Retina (tissue), 1 donor: ENCODE results near the gene TRIP4.

ENCODE experiments used
- DNase-seq: peaks from one replicate; pipeline ENCODE4 v3.0.0-alpha.2; 2016

TRIP4 gene

DNA sequence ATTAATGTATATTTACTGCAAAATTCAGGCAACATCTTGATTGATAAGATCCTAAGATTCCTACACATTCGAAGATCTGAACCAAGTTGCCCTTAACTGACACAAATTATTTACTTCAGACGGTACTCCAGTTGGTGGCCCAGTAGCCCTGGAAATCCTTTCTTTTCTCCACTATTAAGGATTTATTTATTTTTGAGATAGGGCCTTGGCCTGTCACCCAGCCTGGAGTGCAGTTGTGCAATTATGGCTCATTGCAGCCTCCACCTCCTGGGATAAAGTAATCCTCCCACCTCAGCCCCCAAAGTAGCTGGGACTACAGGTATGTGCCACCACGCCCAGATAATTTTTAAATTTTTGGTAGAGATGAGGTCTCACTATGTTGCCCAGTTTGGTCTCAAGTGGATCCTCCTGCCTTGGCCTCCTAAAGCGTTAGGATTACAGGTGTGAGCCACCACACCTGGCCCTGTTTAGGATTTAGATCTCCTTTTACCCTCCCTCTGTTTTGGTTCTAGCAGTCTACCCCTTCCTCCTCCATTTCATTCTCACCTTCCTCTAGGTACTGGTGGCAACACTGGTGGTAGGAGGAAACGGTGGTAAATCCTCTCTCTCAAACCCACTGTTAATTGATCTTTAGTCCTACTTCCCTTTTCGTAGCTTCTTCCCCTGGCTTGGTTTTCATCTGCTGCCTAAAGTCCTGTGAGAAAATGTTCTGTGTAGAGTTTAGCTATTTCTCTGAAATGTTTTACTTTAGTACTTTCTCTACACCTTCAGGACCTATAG lies 60.1 kb downstream of the TRIP4 start:
- no peak for DNase-seq

DNA sequence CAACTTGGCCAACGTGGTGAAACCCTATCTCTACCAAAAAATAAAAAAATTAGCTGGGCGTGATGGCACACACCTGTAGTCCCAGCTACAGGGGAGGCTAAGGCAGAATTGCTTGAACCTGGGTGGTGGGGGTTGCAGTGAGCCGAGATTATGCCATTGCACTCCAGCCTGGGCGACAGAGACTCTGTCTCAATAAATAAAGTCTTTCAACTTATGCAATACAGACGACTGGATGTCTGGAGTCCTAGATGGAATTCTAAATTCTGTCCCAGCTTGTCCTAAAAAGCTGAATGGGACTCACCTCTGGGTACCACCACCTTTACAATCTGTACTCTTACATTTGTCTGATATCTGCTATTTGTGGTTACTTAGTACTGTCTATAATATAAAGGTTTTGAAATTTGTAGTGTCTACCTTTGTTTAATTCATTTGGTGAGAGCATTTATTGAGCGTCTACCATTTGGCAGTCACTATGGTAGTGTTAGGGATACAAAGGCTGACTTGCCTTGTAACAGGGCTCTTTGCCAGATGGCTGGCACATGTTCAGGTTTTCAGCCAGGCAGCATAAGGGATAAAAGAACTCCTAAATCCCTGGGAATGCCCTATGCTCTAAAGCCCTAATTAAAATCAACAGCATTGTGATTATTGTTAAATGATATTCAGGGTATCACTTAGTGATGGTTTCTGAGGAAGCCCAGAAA lies 65.5 kb downstream of the TRIP4 start:
- no peak for DNase-seq

DNA sequence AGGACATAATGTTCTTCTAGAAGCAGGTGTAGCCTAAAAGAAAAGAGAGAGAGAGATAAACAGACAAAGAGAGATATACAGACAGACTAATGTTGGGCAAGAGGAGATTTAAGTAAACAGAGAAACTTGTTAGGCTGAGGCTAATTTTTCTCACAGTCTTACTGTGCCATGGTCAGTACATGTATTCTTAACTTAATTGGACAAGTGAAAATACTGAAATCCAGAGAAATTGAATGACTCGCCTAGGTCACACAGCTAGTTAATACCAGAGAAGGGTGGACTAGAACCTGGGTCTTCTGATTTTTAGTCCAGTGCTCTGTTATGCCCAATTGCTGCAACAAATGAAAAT lies 66.0 kb downstream of the TRIP4 start:
- no peak for DNase-seq

DNA sequence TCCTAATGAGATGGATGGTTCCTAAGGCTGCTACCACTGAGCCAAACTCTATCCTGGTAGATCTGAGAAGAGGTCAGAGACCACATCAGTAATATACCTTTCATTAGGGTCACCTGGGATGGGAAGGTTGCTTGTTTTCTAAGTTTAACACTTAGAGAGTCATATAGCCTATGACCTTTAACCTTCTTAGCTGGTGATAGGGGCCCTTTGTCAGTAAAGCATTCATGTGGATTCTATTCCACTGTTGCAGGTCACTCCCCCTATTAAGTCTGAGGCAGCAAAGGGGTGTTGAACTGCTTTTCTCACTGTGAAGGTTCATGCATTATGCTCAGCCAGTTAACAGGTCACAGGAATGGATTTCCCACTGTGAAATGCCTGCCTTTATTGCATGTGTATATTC lies 66.6 kb downstream of the TRIP4 start:
- DNase-seq: peak; percentile 24

DNA sequence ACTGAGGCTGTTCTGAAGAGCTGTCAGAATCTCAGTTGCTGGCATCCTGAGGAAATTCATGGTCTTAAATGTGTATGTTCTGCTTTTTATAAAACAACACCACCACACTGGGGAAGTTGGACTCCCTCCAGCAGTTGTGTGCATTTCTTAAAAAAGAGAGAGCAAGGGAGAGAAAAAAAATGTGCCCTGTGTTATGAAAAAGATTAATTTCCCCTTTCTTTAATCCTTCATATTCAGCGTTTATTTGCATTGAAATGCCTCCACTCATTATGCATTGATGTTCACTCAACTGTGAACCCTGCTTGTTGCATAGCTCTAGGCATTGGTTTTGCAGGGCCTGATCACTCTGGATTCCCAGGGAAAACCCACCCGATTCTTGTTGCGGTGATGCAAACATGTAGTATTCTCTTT lies 68.3 kb downstream of the TRIP4 start:
- peak; percentile 76 for DNase-seq

DNA sequence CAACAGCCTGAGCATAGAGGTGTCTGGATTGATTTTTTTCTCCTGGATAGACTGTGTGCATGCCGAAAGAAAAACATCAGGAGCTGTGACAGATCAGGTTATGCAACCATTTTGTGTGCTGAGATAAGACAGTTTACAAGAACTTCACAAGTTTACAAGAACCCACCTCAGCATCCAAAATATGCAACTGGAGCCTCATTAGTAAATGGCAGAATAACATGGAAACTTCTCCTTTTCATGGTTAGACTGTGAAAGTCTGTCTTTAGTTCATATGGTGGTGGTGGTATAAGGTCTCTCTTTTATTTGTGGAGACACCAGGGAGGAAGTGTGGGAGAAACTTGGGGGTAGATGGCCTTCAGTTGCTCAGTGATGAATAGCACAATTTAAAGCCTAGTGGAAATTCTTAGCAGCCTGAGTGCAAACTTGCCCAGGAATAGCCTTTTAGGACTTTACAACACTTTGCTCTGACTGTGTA lies 69.0 kb downstream of the TRIP4 start:
- no peak for DNase-seq

DNA sequence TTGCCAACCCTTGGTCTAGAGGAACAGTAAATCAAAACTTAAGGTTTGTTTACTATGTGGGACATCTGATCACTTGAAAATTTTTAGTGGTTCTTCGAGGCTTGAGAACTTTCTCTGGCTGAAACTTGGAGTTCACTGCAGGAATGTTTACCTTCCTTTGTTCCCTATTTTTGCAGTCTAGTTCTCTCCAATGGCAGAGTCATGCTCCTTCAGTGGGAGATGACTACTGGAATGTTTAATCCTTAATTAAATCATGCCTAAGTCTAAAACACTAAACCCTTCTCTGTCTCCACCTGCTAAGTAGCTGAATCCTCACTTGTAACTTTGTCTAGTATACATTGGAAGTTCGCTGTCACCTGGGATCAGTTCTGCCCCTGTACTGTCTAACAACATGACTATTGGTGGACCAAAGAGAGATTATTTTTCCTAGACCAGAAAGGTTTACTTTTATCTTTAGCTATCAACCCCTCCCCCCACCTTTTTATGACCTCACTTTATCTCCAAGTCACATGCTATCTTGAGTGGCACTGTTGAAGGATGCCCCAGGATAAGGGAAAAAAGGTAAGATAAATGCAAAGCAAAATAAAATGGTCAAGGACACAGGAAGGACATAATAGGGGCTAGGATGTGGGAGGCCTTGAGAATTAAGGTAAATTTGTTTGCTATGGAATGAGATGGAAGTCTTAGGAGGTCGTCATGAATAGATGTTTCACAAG lies 71.6 kb downstream of the TRIP4 start:
- no peak for DNase-seq

DNA sequence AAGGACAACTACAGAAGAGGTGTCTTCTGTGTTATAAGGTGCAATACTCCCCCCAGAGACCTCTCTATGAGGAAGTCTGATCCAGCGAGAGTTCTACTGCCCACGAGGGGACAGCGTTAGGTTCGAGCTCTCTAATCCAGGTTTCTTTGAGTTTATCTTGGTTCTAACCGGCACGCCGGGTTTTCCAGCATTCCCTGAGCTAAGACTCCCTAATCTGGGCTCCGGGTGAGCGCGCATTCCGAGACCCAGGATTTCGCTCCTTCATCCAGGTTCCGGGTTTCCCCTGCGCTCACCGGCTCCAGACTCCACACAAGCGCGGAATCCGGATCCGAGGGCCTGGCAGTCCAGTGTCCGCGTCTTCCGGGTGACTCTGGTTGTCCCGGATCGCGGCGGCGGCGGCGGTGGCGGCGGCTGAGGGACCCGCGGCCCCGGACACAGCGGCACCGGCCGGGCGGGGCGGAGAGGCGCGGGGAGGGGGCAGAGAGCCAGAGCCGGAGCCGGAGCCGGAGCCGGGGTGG lies 72.6 kb downstream of the TRIP4 start, which contains the start of gene ZNF609:
ZNF609 (plus strand) TSS at position 373 of the 518 bp plus-strand sequence. CDS start 38,842 bp downstream, outside the sequence.
- peak; percentile 100 for DNase-seq

DNA sequence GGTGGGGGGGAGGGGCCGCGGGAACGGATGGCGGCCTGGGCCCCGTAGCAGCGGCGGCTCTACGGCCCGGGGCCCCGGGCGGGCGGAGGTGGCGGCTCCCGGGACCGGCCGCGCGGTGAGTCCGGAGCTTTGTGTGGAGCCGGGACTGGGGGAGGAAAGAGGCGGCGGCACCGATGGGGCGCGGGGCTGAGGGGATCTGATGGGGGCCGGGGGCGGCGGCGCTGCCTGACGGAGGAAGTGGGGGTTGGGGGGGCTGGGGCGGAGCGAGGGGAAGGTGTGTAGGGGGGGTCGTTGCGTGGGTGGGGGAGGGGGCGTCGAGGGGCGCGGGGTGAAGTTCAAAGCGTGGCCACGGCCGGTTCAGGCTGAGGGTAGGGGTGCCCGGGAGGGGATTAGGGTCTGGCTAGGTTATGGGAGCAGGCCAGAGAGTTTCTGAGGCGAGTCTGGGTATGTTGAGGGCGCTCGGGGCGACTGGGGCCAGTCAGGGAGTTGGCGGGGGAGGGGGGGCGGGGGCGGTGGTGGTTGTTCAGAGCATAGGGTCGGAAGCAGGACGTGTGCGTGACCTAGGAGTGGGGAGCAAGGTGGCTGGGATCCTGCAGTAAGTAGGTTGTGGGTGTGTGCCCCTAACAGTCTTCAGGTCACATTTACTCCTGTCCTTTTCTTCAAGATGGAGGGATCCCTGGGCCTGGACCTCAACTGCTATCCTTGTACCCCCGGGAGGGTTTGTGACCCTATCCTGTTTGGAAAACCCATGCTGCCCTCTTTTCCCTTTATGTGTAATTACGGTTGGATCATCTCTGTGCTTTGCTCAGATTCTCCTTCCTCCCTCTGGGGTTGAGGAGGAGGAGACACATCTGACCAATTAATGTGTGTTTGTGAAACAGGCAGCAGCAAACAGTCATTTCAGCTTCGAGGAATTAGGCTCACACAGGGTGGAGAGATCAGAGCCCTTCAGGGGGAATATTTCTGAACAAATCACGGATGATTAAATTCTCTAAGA lies 73.4 kb downstream of the TRIP4 start:
- peak; percentile 83 for DNase-seq

DNA sequence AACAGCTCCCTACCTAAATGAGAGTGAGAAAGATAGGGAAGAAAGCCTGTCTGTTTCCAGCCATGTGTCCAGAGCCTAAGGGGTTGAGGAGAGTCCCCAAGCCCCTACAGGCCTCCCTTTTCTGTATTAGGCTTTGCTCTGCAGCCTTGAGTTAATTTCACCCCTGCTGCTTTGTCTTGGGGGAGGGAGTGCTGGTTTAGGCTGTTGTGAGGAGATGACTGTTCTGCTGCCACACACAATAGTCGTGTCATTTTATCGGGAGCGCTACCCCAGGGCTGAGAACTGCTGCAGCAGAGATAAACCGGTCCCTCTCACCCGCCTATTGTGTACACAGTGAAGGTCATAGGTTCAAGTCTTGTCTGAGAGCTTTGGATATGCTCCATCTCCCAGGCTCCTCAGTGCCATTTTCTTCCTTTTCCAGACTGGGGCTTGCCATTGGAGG lies 74.1 kb downstream of the TRIP4 start:
- peak; percentile 82 for DNase-seq

DNA sequence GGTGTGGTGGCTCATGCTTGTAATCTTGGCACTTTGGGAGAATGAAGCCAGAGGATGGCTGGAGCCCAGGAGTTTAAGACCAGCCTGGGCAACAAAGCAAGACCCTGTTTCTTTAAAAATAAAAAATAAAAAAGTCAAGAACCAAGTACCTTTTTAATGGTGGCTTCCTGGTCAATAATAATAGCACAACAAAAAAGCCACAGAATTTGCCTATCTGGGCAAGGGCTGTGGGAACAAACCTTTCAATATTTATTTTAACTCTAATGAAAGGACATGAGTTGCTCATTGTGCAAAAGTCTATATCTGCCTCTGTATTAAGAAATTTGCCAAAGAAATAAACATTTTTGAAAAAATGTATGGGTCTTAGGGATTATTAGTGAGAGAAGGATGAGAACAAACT lies 74.9 kb downstream of the TRIP4 start:
- no peak for DNase-seq

DNA sequence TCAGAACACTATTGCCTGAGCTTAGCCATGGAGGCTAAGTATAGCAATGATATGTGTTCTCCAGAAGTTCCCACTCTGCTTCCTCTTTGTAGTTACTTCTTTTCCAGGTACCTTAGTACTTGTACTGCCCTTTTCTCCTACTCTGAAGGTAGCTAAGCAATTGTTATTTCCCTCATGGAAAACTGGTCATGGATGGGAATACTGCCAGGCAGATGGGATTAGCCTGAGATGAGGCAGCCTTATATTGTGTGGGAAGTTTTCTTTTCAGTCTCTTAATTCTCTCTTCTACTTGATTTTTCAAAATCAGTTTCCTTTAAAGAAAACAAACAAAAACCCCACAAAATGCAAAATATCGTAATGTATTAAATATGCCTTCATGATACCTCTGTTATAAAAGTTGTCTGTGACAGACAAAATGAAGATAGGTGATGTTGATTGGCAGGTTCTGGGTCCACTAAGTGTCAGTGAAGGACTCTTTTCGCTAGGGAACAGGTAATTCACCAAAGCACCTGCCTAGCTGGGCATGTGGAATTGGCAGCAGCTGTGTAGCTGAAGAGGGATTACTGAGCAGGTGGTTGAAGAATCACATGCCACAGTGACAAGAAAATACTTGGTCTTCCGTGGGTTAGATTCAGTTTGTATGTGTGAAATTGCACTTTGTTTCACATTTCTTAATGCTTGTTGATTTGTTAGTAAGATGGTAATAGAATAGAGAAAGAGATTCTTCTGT lies 76.8 kb downstream of the TRIP4 start:
- DNase-seq: no peak

DNA sequence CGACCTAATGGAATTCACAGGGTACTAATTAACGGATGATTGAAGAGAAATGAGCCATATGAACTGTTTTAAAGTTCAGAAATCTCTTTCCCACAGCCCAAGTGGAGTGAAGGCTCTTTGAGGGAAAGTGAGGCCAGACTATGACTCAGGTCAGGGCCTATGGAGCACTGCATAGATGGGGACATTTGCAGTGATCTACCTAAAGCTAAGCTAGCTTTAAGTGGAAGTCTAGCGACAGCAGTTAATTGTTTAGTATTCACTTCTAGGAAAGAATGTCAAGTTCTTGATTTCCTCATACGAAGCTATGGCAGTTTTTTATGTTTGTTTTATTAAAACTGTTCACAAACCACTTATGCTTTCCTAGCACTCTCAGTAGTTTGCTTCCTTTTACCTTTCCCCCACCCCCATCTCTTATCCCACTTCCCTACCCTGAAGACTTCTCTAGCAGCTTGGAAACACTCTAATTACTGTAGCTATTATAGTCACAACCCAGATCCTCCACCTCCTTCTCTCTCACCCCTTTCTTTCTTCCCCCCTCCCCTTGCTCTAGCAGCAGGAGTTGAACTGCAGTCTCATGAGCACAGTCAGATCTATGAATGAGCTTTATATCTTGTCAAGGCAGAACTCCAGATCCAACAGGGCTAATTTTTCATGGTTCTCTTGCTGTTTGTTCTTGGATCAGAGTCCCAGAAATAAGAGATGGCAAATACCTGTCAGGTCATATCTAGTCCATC lies 78.9 kb downstream of the TRIP4 start:
- peak; percentile 24 for DNase-seq

DNA sequence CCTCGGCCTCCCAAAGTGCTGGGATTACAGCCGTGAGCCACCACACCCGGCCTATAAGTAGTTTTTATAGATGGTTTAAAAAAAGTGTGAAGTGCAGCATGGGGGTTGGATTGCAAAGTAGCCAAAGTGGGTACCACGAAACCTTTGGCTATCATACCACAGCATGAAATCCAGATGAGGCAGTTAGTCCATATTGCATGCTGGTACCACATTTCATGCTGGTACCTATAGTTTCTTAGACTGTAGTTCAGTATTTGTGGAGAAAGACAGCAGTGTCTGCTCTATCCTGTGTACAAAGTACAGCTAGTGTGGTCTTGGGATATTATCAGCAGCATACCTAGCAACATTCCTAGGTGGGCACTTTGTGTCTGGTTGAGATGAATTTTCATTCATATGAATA lies 84.5 kb downstream of the TRIP4 start:
- DNase-seq: no peak

DNA sequence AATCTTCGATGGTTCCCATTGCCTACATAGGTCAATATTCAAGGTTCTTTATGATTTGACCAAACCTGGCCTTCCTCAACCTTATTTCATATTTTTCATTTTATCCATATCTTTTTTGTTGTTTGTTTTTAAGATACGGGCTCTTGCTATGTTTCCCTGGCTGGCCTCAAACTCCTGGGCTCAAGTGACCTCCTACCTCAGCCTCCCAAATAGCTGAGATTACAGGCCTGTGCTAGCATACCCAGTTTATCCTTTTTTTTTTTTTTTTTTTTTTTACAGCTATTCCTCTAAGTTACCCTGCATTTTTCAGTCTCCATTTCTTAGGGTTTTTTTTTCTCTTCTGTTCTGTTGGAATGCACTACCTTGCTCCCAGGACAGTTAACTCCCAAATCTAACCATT lies 87.2 kb downstream of the TRIP4 start:
- no peak for DNase-seq

DNA sequence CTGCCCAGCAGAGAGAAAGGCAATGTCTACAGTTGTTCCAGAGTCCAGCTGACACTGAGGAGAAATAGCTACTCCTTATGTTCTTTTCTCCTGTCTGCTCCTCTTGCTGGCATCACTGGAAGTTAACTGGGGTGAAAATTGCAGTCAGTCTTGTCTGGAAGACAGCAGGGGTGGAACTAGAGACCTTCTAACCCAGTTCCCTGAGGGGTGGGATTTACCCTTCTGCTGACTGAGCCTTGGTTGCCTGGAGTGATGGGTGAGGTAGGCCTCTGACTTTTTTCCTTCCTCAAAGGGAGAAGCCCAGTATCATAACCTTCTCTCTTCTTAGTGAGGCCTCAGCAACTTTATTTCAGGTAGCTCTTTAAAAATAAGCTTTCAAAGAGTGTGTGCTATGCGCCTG lies 88.9 kb downstream of the TRIP4 start:
- DNase-seq: no peak

DNA sequence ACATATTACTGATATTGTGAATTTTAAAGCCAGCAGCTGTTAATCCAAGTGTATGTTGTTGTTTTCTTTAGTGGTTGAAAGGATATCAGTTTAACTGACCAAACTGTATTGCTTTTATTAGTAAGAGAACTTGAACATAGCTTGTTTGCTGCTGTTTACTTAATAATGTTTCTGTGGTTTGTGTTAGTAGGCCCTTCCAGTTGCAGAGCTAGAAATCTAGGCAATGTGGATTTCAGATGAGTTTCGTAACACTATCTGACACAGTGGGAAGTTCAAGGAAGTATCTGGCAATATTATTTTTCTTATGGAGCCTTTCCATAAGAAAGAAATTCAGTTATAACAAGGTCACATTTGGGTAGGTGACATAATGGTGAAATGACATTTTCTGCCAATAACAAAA lies 91.2 kb downstream of the TRIP4 start:
- no peak for DNase-seq

DNA sequence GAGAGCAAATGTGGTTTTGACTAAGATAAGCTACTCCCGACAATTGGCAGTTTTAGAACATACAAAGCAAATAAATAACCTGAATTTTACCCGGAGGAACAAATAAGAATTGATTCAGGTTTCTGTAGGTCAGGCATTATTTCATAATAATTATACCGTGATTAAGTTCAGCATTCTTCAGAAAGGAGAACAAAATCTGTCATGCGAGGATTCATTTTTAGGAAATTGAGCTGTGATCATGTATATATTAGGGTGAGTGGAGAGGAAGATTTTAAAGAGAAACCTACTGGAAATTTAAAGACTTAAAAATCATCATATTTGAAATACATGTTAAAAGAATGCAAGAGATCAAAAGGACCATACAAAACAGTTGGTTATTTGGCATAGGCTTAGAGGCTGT lies 93.3 kb downstream of the TRIP4 start:
- DNase-seq: no peak

DNA sequence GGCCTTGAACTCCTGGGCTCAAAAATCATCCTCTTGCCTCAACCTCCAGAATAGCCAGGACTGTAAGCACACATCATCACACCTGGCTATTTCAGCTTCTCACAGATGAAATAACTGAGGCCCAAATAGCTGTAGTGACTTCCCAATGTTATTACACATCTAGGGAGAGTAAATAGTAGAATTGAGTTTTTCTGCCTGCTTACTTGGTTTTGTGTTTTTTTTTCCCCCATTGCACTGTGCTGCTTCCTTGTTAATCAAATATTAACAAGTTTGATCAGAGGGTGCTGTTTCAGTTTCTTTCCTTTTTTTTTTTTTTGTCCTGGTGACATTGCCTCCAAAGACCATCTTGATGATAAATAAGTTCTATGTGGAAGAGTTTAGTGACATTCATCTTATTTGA lies 96.1 kb downstream of the TRIP4 start:
- DNase-seq: no peak

DNA sequence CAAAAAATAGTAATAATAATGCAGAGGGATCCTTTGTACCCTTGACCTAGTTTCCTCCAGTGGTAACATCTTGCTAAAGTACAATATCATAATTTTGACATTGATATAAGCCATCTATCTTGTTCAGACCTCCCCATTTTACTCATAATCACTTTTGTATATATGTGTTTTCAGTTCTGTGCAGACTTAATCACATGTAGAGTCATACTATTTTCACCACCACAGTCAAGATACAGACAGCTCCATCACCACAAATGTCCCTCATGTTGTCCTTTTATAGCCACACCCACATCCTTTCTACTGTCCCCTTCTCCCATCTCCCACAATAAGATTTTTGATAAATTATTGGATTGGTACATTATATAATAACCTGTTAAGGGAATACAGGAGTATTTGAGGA lies 98.2 kb downstream of the TRIP4 start:
- no peak for DNase-seq
